Measurements from ENCODE around the gene RPL28. TPM values are rescaled to one million over a fixed set of nuclear protein-coding genes. Genes with fewer than 3 reads are reported as not detected.

Gene RPL28
- total RNA-seq, 2 donors from 2014 or later: 1,151 to 1,179 TPM

Other genes starting within 250 kb of the RPL28 start
- gene TNNT1, start 236.7 kb upstream of the RPL28 start, total RNA-seq: under 1 TPM; 0.40 to 0.70 TPM
- 1 to 10 TPM in 1 of 2 donors, not detected in 1; 1.1 TPM for gene TNNI3, start 228.2 kb upstream of the RPL28 start, total RNA-seq
- 1 to 10 TPM in 1 of 2 donors, under 1 TPM in 1; 0.79 to 2.6 TPM for gene DNAAF3, start 219.3 kb upstream of the RPL28 start, total RNA-seq
- 1 to 10 TPM in 1 of 2 donors, under 1 TPM in 1; 0.64 to 1.9 TPM for gene SYT5, start 205.6 kb upstream of the RPL28 start, total RNA-seq
- 100 to 1,000 TPM in 1 of 2 donors, 10 to 100 TPM in 1; 95.7 to 104 TPM for gene PTPRH, start 176.4 kb upstream of the RPL28 start, total RNA-seq
- gene TMEM86B, start 157.2 kb upstream of the RPL28 start, total RNA-seq: 1 to 10 TPM; 2.2 to 2.9 TPM
- gene PPP6R1, start 126.9 kb upstream of the RPL28 start, total RNA-seq: 10 to 100 TPM; 56.6 to 59.5 TPM
- 10 to 100 TPM; 28.4 to 35.2 TPM for gene HSPBP1, start 105.8 kb upstream of the RPL28 start, total RNA-seq
- gene BRSK1, start 101.9 kb upstream of the RPL28 start, total RNA-seq: 1 to 10 TPM in 1 of 2 donors, under 1 TPM in 1; 0.95 to 1.3 TPM
- 10 to 100 TPM; 50.2 to 54.6 TPM for gene TMEM150B, start 60.6 kb upstream of the RPL28 start, total RNA-seq
- 10 to 100 TPM; 19.0 to 20.7 TPM for gene KMT5C, start 46.1 kb upstream of the RPL28 start, total RNA-seq
- 10 to 100 TPM; 23.0 to 27.6 TPM for gene COX6B2, start 31.2 kb upstream of the RPL28 start, total RNA-seq
- not detected for gene GARIN5B, start 22.7 kb upstream of the RPL28 start, total RNA-seq
- under 1 TPM; 0.31 to 0.46 TPM for gene IL11, start 15.5 kb upstream of the RPL28 start, total RNA-seq
- gene TMEM190, start 9.1 kb upstream of the RPL28 start, total RNA-seq: not detected
- gene TMEM238, start 1.6 kb upstream of the RPL28 start, total RNA-seq: 10 to 100 TPM; 83.4 to 89.4 TPM
- 10 to 100 TPM; 20.9 to 33.7 TPM for gene UBE2S, start 21.9 kb downstream of the RPL28 start, total RNA-seq
- not detected for gene SHISA7, start 57.4 kb downstream of the RPL28 start, total RNA-seq
- gene ISOC2, start 75.7 kb downstream of the RPL28 start, total RNA-seq: 100 to 1,000 TPM in 1 of 2 donors, 10 to 100 TPM in 1; 63.5 to 115 TPM
- gene C19orf85, start 78.8 kb downstream of the RPL28 start, total RNA-seq: not detected
- gene ZNF628, start 90.7 kb downstream of the RPL28 start, total RNA-seq: 10 to 100 TPM in 1 of 2 donors, 1 to 10 TPM in 1; 8.0 to 10.3 TPM
- gene NAT14, start 99.3 kb downstream of the RPL28 start, total RNA-seq: 1 to 10 TPM; 4.0 to 4.8 TPM
- 1 to 10 TPM; 2.6 to 5.8 TPM for gene SSC5D, start 102.5 kb downstream of the RPL28 start, total RNA-seq
- gene SBK2, start 151.2 kb downstream of the RPL28 start, total RNA-seq: not detected
- gene SBK3, start 159.6 kb downstream of the RPL28 start, total RNA-seq: not detected
- 1 to 10 TPM; 5.3 to 7.3 TPM for gene ZNF579, start 194.9 kb downstream of the RPL28 start, total RNA-seq
- 10 to 100 TPM; 14.7 to 15.5 TPM for gene FIZ1, start 213.6 kb downstream of the RPL28 start, total RNA-seq
- 10 to 100 TPM; 26.6 to 36.4 TPM for gene ZNF524, start 214.4 kb downstream of the RPL28 start, total RNA-seq
- 10 to 100 TPM; 13.0 to 13.6 TPM for gene ZNF865, start 219.7 kb downstream of the RPL28 start, total RNA-seq
- 10 to 100 TPM in 1 of 2 donors, 1 to 10 TPM in 1; 8.6 to 11.6 TPM for gene ZNF784, start 238.6 kb downstream of the RPL28 start, total RNA-seq

Data from left colon (tissue), 2 donors.